ENCODE results near the gene UXT. TPM values are rescaled to one million over a fixed set of nuclear protein-coding genes. Genes with fewer than 3 reads are reported as not detected.
"Not testable (repeated sequence)": the region's sequence is repeated elsewhere in the genome, so short reads cannot be mapped to it uniquely, and the experiment has no call there.

The UXT gene
- 100 to 1,000 TPM; 152 to 172 TPM for total RNA-seq

GRCh38 chrX:47658684-47659420 lies at the start of gene UXT:
TSS of gene UXT (minus strand) at chrX:47659180. CDS start at chrX:47658927, 253 bp downstream.
- ChIA-PET CTCF (no interaction called here), POLR2A (interaction anchor here (0.6 kb wide), 1 partner anchor 514 kb away, joined by 5 read pairs; the partner anchor contains the start of gene RBM10)

GRCh38 chrX:47707031-47707780 lies 48.2 kb upstream of the UXT start:
- ChIA-PET CTCF (no interaction called here), POLR2A (no interaction called here)

- ChIA-PET POLR2A (no interaction called here), CTCF (no interaction called here)
Measured at GRCh38 chrX:47706575-47706974, 47.6 kb upstream of the UXT start.

- POLR2A ChIA-PET = no interaction called here
- CTCF ChIA-PET = no interaction called here
Measured at GRCh38 chrX:47704736-47705135, 45.8 kb upstream of the UXT start.

- ChIA-PET CTCF (no interaction called here), POLR2A (no interaction called here)
Measured at GRCh38 chrX:47697181-47697580, 38.2 kb upstream of the UXT start.

- POLR2A ChIA-PET = interaction anchor here (0.6 kb wide), 1 partner anchor 766 kb away, joined by 12 read pairs; no protein-coding TSS in a partner anchor
- CTCF ChIA-PET = no interaction called here
Measured at GRCh38 chrX:47690175-47690574, 31.2 kb upstream of the UXT start.

GRCh38 chrX:47687263-47687662 lies 28.3 kb upstream of the UXT start:
- ChIA-PET POLR2A (no interaction called here), CTCF (no interaction called here)

GRCh38 chrX:47683829-47684205 lies 24.8 kb upstream of the UXT start:
- ChIA-PET POLR2A (no interaction called here), CTCF (no interaction called here)

- CTCF ChIA-PET = no interaction called here
- POLR2A ChIA-PET = no interaction called here
Measured at GRCh38 chrX:47683184-47683828, 24.3 kb upstream of the UXT start.

GRCh38 chrX:47675959-47676859 lies 17.2 kb upstream of the UXT start:
- POLR2A ChIA-PET, CTCF ChIA-PET: not testable (repeated sequence)

- POLR2A ChIA-PET = no interaction called here
- CTCF ChIA-PET = interaction anchor here (1.1 kb wide), 1 partner anchor 12 kb away, joined by 3 read pairs; no protein-coding TSS in a partner anchor
Measured at GRCh38 chrX:47674776-47675175, 15.8 kb upstream of the UXT start.

- POLR2A ChIA-PET, CTCF ChIA-PET: not testable (repeated sequence)
Measured at GRCh38 chrX:47665797-47666196, 6.8 kb upstream of the UXT start.

GRCh38 chrX:47664737-47665136 lies 5.8 kb upstream of the UXT start:
- CTCF ChIA-PET = no interaction called here
- POLR2A ChIA-PET = no interaction called here

- ChIA-PET POLR2A (interaction anchor here (0.6 to 2.3 kb wide), 2 partner anchors 12 to 174 kb away, joined by 3 to 6 read pairs; partner anchors contain the start of genes ELK1 and ZNF81), CTCF (interaction anchor here (1.2 kb wide), 1 partner anchor 12 kb away, joined by 3 read pairs; no protein-coding TSS in a partner anchor)
Measured at GRCh38 chrX:47662144-47662657, 3.2 kb upstream of the UXT start.

GRCh38 chrX:47661539-47661938 lies 2.6 kb upstream of the UXT start:
- ChIA-PET POLR2A (interaction anchor here (0.6 to 2.3 kb wide), 2 partner anchors 11 to 175 kb away, joined by 3 to 6 read pairs; partner anchors contain the start of genes ELK1 and ZNF81), CTCF (no interaction called here)

GRCh38 chrX:47659421-47659726 lies 394 bp upstream of the UXT start:
- POLR2A ChIA-PET = interaction anchor here (0.6 kb wide), 1 partner anchor 514 kb away, joined by 5 read pairs; the partner anchor contains the start of gene RBM10
- CTCF ChIA-PET = no interaction called here

GRCh38 chrX:47658301-47658683 lies 688 bp downstream of the UXT start:
- CTCF ChIA-PET = no interaction called here
- POLR2A ChIA-PET = no interaction called here

- CTCF ChIA-PET = no interaction called here
- POLR2A ChIA-PET = interaction anchor here (0.6 to 0.9 kb wide), 2 partner anchors 11 to 126 kb away, joined by 3 to 9 read pairs; no protein-coding TSS in a partner anchor
Measured at GRCh38 chrX:47651043-47651905, 7.7 kb downstream of the UXT start.

Data from activated CD8-positive, alpha-beta memory T cell treated with anti-CD3 and anti-CD28 coated beads for 36 hours (primary cell).